ENCODE results near the gene LRP5.

- TF ChIP-seq CTCF (optimal IDR thresholded peaks at IDR 0.05 in 1 of 3, IDR thresholded peaks at IDR 0.05 in 1 of 3, conservative IDR thresholded peaks at IDR 0.05 in 1 of 3; ENCODE audit: extremely low read depth in 1 of 3, insufficient read depth in 2 of 3, low read length in 3 of 3) (no peak), EZH2 (IDR thresholded peaks at IDR 0.05; ENCODE audit: low read length) (no peak)
These were observed 123.9 kb downstream of the LRP5 start for GRCh38 chr11:68436162-68436888.

Measured in keratinocyte (primary cell).